ENCODE data around the gene MYL12B. TPM values are rescaled to one million over a fixed set of nuclear protein-coding genes. Genes with fewer than 3 reads are reported as not detected.

The MYL12B gene
- total and polyA plus RNA-seq, 2 donors (not counting 3 experiments of a cell fraction or from before 2014, with no cell fraction given), result 634 to 724 TPM

- H3K4me3 ChIP-seq (replicated peaks in 1 of 3; ENCODE audit: insufficient read depth in 1 of 3, low read depth in 1 of 3, low read length in 3 of 3), result no peak overlapping the region
- BruUV-seq (replicated peaks), result no TSS peak
- no peaks in the 10 kb centered on the region for H3K36me3 ChIP-seq (ENCODE audit: control insufficient read depth in 2 of 2, extremely low read depth in 1 of 2, insufficient read depth in 2 of 2, low read length in 2 of 2)
- ChIA-PET CTCF (interaction anchor here (0.7 kb wide), 1 partner anchor 42 kb away, joined by 3 read pairs; no protein-coding TSS in a partner anchor), POLR2A (no interaction called here)
- H3K9me1 ChIP-seq (replicated peaks; ENCODE audit: control insufficient read depth, extremely low read depth, insufficient read depth, low read length), result no peaks in the 10 kb centered on the region
- dilution Hi-C loops (cut with MboI; ENCODE audit: extremely low pct_ligation_motif_present, low sequenced_read_pairs) (no loop called here), intact Hi-C loops (cut with micrococcal nuclease) (no loop called here)
- H3K4me1 ChIP-seq (ENCODE audit: control insufficient read depth, extremely low read depth, insufficient read depth, low read length), result no peaks in the 10 kb centered on the region
- H3K27ac ChIP-seq (ENCODE audit: insufficient read depth, low read depth, low read length), result no peak overlapping the region
- no peak overlapping the region for H2AFZ ChIP-seq (ENCODE audit: low read depth, low read length)
- no peak overlapping the region for H3K4me2 ChIP-seq (ENCODE audit: insufficient read depth, low read length)
- DNase-seq (ENCODE audit: low read depth, low spot score), result no peak
- H3K9me3 ChIP-seq (replicated peaks; ENCODE audit: control insufficient read depth, insufficient read depth, low read length), result no peaks in the 10 kb centered on the region
- H3K9ac ChIP-seq (replicated peaks; ENCODE audit: extremely low read depth, insufficient read depth, low read length), result no peak overlapping the region
- no peaks in the 10 kb centered on the region for H3K27me3 ChIP-seq (ENCODE audit: control insufficient read depth in 2 of 2, insufficient read depth in 2 of 2, low read length in 2 of 2)
- TF ChIP-seq EZH2 (IDR thresholded peaks at IDR 0.05; ENCODE audit: borderline replicate concordance, low read depth, low read length, severe bottlenecking) (no peak), MAX (IDR thresholded peaks at IDR 0.05; ENCODE audit: insufficient read depth, insufficient read length) (no peak), MYC (IDR thresholded peaks at IDR 0.05; ENCODE audit: low read depth, low read length) (no peak), POLR2AphosphoS5 (IDR thresholded peaks at IDR 0.05; ENCODE audit: insufficient read depth, low read depth, low read length) (no peak), GATA2 (IDR thresholded peaks at IDR 0.05; ENCODE audit: insufficient read depth, insufficient read length, low read depth, low read length) (no peak), FOS (IDR thresholded peaks at IDR 0.05; ENCODE audit: borderline replicate concordance, insufficient read depth, low read length) (no peak), POLR2A (IDR thresholded peaks at IDR 0.05; ENCODE audit: low read depth, low read length) (no peak), JUN (IDR thresholded peaks at IDR 0.05; ENCODE audit: borderline replicate concordance, insufficient read depth, insufficient read length, low read depth) (no peak)
- TF ChIP-seq, protein P1, sequence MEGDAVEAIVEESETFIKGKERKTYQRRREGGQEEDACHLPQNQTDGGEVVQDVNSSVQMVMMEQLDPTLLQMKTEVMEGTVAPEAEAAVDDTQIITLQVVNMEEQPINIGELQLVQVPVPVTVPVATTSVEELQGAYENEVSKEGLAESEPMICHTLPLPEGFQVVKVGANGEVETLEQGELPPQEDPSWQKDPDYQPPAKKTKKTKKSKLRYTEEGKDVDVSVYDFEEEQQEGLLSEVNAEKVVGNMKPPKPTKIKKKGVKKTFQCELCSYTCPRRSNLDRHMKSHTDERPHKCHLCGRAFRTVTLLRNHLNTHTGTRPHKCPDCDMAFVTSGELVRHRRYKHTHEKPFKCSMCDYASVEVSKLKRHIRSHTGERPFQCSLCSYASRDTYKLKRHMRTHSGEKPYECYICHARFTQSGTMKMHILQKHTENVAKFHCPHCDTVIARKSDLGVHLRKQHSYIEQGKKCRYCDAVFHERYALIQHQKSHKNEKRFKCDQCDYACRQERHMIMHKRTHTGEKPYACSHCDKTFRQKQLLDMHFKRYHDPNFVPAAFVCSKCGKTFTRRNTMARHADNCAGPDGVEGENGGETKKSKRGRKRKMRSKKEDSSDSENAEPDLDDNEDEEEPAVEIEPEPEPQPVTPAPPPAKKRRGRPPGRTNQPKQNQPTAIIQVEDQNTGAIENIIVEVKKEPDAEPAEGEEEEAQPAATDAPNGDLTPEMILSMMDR (IDR thresholded peaks at IDR 0.05; ENCODE audit: extremely low read depth in 1 of 2, insufficient read depth in 1 of 2, low read depth in 1 of 2, low read length in 2 of 2), result no peak
- no peaks in the 10 kb centered on the region for H4K20me1 ChIP-seq (replicated peaks; ENCODE audit: control insufficient read depth, extremely low read depth, insufficient read depth, low read length)
- no peaks in the 10 kb centered on the region for H3K79me2 ChIP-seq (ENCODE audit: control insufficient read depth, insufficient read depth, low read length)
- no peak for FAIRE-seq
Measured at GRCh38 chr18:3234457-3234856, 27.5 kb upstream of the MYL12B start.

Data from endothelial cell of umbilical vein (primary cell).